Tibial nerve (tissue), 4 donors: ENCODE measurements around the gene TMEFF2. TPM values are rescaled to one million over a fixed set of nuclear protein-coding genes. Genes with fewer than 3 reads are reported as not detected.
"Not testable (repeated sequence)": the region's sequence is repeated elsewhere in the genome, so short reads cannot be mapped to it uniquely, and the experiment has no call there.

ENCODE experiments used
- DNase-seq, 2 donors: peaks; one replicate each; pipeline ENCODE4 v3.0.0-alpha.2; 2019; ENCODE audit warnings: low spot score in 2 of 2
- H3K27ac ChIP-seq, 4 donors: fragments of 200-600 bp; sonication (generic) in 3 of 4; one replicate each; pipeline ENCODE4 v1.5.1; 2017 to 2019; ENCODE audit warnings: mild to moderate bottlenecking in 1 of 4
- H3K27me3 ChIP-seq, 2 donors: fragments of 200-600 bp; sonication (generic) in 1 of 2; one replicate each; pipeline versions ENCODE4 v1.5.1 to v1.6.0; 2017 to 2019
- H3K36me3 ChIP-seq, 3 donors: fragments of 200-600 bp; sonication (generic); one replicate each; pipeline ENCODE4 v1.5.1; 2018 to 2019
- H3K4me1 ChIP-seq, 4 donors: fragments of 200-600 bp; sonication (generic) in 3 of 4; one replicate each; pipeline ENCODE4 v1.5.1; 2017 to 2019
- H3K4me3 ChIP-seq, 4 donors: fragments of 200-600 bp; sonication (generic) in 3 of 4; one replicate each; pipeline ENCODE4 v1.5.1; 2017 to 2019; ENCODE audit warnings: mild to moderate bottlenecking in 1 of 4, moderate library complexity in 1 of 4
- H3K9me3 ChIP-seq, 4 donors: fragments of 200-600 bp; sonication (generic) in 3 of 4; one replicate each; pipeline ENCODE4 v1.5.1; 2017 to 2019
- EP300 ChIP-seq, 2 donors: sonication (generic); formaldehyde crosslinking; IDR thresholded peaks; one replicate each; pipeline ENCODE4 v1.6.1; 2017; ENCODE audit warnings: antibody characterized with exemption in 2 of 2, mild to moderate bottlenecking in 1 of 2
- POLR2A ChIP-seq, 2 donors: fragments of 450-650 bp; IDR thresholded peaks; one replicate each; pipeline ENCODE4 v1.6.1; 2017; ENCODE audit warnings: antibody characterized with exemption in 2 of 2, mild to moderate bottlenecking in 2 of 2, moderate library complexity in 2 of 2
- WGBS, 2 donors: methylation state at CpG; one replicate each; pipeline ENCODE4 v1.1.5; 2018; 5-methylcytosine and 5-hydroxymethylcytosine counted together
- total RNA-seq, 4 donors: library from RNA; depleted of rRNA; stranded (reverse); fragments of >200 nt; gene quantifications; one replicate each; pipeline ENCODE4 v1.1.0, GENCODE V29; 2016
- TF ChIP-seq, protein P1 (sequence below), 5 experiments: fragments of 200-600 bp in 3 of 5; fragments of 450-650 bp in 2 of 5; sonication (generic) in 3 of 5; IDR thresholded peaks; one replicate each; pipeline ENCODE4 v1.5.1; 2016 to 2019; ENCODE audit warnings: antibody characterized with exemption in 5 of 5, mild to moderate bottlenecking in 3 of 5, moderate library complexity in 2 of 5

TMEFF2 gene
- total RNA-seq, 4 donors from 2014 or later = not detected

DNA sequence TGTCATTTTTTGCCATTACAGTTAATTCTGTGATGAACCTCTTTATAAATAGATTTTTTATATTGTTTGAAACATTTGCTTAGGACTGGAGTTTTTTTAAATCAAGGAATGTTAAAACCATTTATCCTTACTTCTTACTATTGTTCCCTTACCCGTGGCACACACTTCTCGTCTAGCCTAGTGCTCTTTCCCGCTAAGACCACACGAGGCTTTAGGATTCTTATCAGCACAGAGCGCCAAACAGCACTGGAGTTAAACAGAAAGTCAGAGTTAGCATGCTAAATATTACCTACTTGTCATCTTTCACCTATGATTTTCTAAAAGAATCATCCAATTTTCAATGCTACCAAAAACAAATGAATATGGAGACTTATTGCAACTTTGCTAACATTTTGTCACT lies 112.6 kb downstream of the TMEFF2 start:
- TF ChIP-seq, protein P1, sequence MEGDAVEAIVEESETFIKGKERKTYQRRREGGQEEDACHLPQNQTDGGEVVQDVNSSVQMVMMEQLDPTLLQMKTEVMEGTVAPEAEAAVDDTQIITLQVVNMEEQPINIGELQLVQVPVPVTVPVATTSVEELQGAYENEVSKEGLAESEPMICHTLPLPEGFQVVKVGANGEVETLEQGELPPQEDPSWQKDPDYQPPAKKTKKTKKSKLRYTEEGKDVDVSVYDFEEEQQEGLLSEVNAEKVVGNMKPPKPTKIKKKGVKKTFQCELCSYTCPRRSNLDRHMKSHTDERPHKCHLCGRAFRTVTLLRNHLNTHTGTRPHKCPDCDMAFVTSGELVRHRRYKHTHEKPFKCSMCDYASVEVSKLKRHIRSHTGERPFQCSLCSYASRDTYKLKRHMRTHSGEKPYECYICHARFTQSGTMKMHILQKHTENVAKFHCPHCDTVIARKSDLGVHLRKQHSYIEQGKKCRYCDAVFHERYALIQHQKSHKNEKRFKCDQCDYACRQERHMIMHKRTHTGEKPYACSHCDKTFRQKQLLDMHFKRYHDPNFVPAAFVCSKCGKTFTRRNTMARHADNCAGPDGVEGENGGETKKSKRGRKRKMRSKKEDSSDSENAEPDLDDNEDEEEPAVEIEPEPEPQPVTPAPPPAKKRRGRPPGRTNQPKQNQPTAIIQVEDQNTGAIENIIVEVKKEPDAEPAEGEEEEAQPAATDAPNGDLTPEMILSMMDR (IDR thresholded peaks at IDR 0.05) = no peak
- no peak for TF ChIP-seq POLR2A (IDR thresholded peaks at IDR 0.05)
- TF ChIP-seq EP300 (IDR thresholded peaks at IDR 0.05) = no peak
- no peak for DNase-seq
- H3K27ac ChIP-seq = no peak overlapping the region
- 89 to 92% methylated on average over 5 of the region's 5 CpGs for WGBS, 2 donors
- H3K4me3 ChIP-seq = no peak overlapping the region
- H3K36me3 ChIP-seq = no peaks in the 10 kb centered on the region
- no peaks in the 10 kb centered on the region for H3K27me3 ChIP-seq
- H3K9me3 ChIP-seq = no peaks in the 10 kb centered on the region
- no peaks in the 10 kb centered on the region for H3K4me1 ChIP-seq

DNA sequence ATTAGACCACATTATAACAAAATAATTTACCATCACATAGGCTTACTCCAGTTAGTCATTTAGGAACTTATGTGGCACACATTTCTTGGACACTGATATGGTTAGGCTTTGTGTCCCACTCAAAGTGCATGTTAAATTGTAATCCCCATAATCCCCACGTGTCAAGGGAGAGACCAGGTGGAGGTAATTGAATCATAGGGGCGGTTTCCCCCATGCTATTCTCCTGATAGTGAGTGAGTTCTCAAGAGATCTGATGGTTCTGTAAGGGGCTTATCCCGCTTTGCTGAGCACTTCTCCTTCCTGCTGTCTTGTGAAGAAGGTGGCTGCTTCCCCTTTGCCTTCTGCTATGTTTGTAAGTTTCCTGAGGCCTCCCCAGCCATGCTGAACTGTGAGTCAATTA lies 114.6 kb downstream of the TMEFF2 start:
- not testable (repeated sequence) for H3K27me3 ChIP-seq, DNase-seq, H3K9me3 ChIP-seq, H3K27ac ChIP-seq, H3K4me1 ChIP-seq, H3K4me3 ChIP-seq, H3K36me3 ChIP-seq
- 84 to 94% methylated on average over 3 of the region's 3 CpGs for WGBS, 2 donors

DNA sequence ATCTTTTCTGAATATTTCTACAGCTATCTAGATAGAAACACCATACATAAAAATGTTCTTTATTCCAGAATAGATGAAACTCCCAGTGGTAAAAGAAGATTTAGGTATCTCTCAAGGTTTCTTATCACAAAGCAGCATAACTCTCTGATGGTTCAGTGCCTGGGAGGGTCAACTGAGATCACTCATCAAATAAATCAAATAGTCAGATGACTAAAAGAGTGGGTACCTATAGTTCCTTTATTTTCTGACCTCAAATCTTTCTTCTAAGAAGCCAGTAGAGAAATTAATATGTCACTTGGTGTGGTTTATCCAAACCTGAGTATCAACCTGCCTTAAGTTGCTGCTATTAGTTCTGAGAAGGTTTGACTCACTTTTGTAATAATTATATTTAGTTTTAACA lies 120.9 kb downstream of the TMEFF2 start:
- no peak for DNase-seq
- TF ChIP-seq EP300 (IDR thresholded peaks at IDR 0.05) = no peak
- TF ChIP-seq, protein P1 (IDR thresholded peaks at IDR 0.05) = no peak
- no peak for TF ChIP-seq POLR2A (IDR thresholded peaks at IDR 0.05)
- Histone ChIP-seq H3K36me3 (no peaks in the 10 kb centered on the region), H3K4me1 (no peaks in the 10 kb centered on the region), H3K27ac (no peak overlapping the region), H3K27me3 (no peaks in the 10 kb centered on the region), H3K9me3 (no peaks in the 10 kb centered on the region), H3K4me3 (no peak overlapping the region)

DNA sequence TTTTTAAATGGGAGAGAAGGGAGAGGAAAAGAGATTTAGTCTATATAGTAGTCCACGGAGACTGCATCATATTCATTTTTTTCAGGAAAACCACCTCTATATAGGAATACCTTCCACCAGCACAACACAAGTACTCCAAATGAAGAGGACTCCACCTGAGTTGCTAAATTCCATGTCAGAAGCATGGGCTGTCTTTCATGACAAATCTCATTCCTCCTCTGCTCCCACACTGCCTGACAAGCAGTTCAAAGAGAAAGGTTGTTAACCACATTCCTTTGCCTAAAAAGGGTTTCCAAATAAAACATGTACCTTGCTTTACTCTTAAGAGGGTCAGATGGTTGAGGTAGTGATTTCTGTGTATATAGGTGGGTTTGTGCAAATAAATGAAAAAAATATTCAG lies 122.0 kb downstream of the TMEFF2 start:
- no peaks in the 10 kb centered on the region for H3K4me1 ChIP-seq
- no peak for DNase-seq
- H3K27me3 ChIP-seq = no peaks in the 10 kb centered on the region
- 63 to 88% methylated on average over 1 of the region's 1 CpG for WGBS, 2 donors
- no peaks in the 10 kb centered on the region for H3K9me3 ChIP-seq
- TF ChIP-seq, protein P1 (IDR thresholded peaks at IDR 0.05) = no peak
- TF ChIP-seq EP300 (IDR thresholded peaks at IDR 0.05) (no peak), POLR2A (IDR thresholded peaks at IDR 0.05) (no peak)
- no peak overlapping the region for H3K4me3 ChIP-seq
- no peaks in the 10 kb centered on the region for H3K36me3 ChIP-seq
- H3K27ac ChIP-seq = no peak overlapping the region

DNA sequence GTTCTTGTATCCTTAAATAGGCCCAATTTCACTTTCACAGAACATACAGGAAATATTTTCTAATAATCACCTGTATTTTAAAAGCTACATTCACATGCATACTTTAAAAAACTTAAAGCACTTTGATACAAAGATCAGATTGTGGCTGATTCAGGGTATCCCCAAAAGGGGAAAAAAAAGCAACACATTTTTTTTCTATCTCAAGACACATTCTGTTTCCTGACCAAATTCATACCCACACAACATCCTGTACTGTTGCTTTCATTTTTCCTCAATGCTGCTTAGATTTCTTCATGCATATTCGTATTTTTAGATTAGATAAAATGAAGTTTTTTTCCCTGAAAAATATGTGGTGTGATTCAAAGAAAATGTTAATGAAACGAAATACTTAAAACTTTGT lies 122.5 kb downstream of the TMEFF2 start:
- TF ChIP-seq EP300 (IDR thresholded peaks at IDR 0.05) (no peak), POLR2A (IDR thresholded peaks at IDR 0.05) (no peak)
- TF ChIP-seq, protein P1 (IDR thresholded peaks at IDR 0.05) = no peak
- no peak overlapping the region for H3K27ac ChIP-seq
- H3K27me3 ChIP-seq = no peaks in the 10 kb centered on the region
- no peaks in the 10 kb centered on the region for H3K36me3 ChIP-seq
- WGBS, 2 donors = 61 to 64% methylated on average over 2 of the region's 2 CpGs
- no peak overlapping the region for H3K4me3 ChIP-seq
- DNase-seq = no peak
- H3K4me1 ChIP-seq = no peaks in the 10 kb centered on the region
- no peaks in the 10 kb centered on the region for H3K9me3 ChIP-seq

DNA sequence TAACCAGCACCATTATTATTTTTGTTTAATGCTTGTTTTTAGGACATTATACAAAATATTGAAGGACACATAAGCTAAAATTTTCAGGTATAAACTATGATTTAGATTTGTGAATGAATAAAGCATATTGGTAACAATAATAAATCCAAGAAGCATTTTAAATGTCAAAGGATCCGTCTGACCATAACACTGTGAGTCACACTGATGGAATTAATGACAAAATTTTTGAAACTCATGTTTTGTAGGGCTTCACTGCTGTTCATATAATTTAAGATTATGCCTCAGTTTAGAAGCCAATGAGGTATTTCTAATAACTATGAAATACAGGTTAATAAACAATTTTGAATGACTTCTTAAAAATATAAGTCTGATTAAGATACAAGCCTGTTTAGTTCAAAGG lies 124.6 kb downstream of the TMEFF2 start:
- WGBS, 2 donors = 54 to 56% methylated on average over 1 of the region's 1 CpG
- H3K4me1 ChIP-seq = no peaks in the 10 kb centered on the region
- no peak overlapping the region for H3K27ac ChIP-seq
- DNase-seq = no peak
- no peaks in the 10 kb centered on the region for H3K36me3 ChIP-seq
- TF ChIP-seq, protein P1 (IDR thresholded peaks at IDR 0.05) = no peak
- TF ChIP-seq POLR2A (IDR thresholded peaks at IDR 0.05) (no peak), EP300 (IDR thresholded peaks at IDR 0.05) (no peak)
- no peaks in the 10 kb centered on the region for H3K9me3 ChIP-seq
- H3K27me3 ChIP-seq = no peaks in the 10 kb centered on the region
- no peak overlapping the region for H3K4me3 ChIP-seq
